PFSK-1 (cell line): ENCODE measurements around the gene MIAT.

Source experiments
- FOXP2 ChIP-seq: optimal IDR thresholded peaks from 2 replicates; pipeline ENCODE3; 2011; ENCODE audit warnings: borderline replicate concordance, control low read depth, inconsistent platforms; ENCODE audit not compliant: insufficient read depth; ENCODE audit errors: extremely low read length, extremely low read depth
- POLR2AphosphoS5 ChIP-seq: IDR thresholded peaks from 2 replicates; pipeline ENCODE4 v1.6.1; 2012; ENCODE audit warnings: low read depth, mild to moderate bottlenecking, control low read depth, low read length, moderate library complexity
- REST ChIP-seq, 2 experiments: IDR thresholded peaks; 2 replicates each; pipeline versions ENCODE4 v1.6.1 to v1.8.0; 2011 to 2012; ENCODE audit warnings: low read depth in 2 of 2, low read length in 2 of 2, control low read depth in 1 of 2, inconsistent platforms in 1 of 2, mild to moderate bottlenecking in 1 of 2, moderate library complexity in 1 of 2; ENCODE audit not compliant: insufficient read depth in 1 of 2
- SIN3A ChIP-seq: IDR thresholded peaks from 2 replicates; pipeline ENCODE4 v1.6.1; 2012; ENCODE audit warnings: mild to moderate bottlenecking, low read length, moderate library complexity, borderline replicate concordance; ENCODE audit not compliant: insufficient read depth
- TAF1 ChIP-seq: IDR thresholded peaks from 2 replicates; pipeline ENCODE4 v1.6.1; 2012; ENCODE audit warnings: low read length, control low read depth, borderline replicate concordance; ENCODE audit not compliant: insufficient read depth

Gene MIAT

GRCh38 chr22:26702906-26703830 lies 45.8 kb downstream of the MIAT start:
- TF ChIP-seq TAF1 (no peak), POLR2AphosphoS5 (no peak), REST (IDR thresholded peaks at IDR 0.05; ENCODE audit: insufficient read depth in 1 of 2, low read depth in 2 of 2, low read length in 2 of 2) (no peak), SIN3A (no peak), FOXP2 (no peak)

GRCh38 chr22:26707090-26707489 lies 49.7 kb downstream of the MIAT start:
- TF ChIP-seq SIN3A (no peak), POLR2AphosphoS5 (no peak), REST (IDR thresholded peaks at IDR 0.05; ENCODE audit: insufficient read depth in 1 of 2, low read depth in 2 of 2, low read length in 2 of 2) (no peak), FOXP2 (no peak), TAF1 (no peak)

DNA sequence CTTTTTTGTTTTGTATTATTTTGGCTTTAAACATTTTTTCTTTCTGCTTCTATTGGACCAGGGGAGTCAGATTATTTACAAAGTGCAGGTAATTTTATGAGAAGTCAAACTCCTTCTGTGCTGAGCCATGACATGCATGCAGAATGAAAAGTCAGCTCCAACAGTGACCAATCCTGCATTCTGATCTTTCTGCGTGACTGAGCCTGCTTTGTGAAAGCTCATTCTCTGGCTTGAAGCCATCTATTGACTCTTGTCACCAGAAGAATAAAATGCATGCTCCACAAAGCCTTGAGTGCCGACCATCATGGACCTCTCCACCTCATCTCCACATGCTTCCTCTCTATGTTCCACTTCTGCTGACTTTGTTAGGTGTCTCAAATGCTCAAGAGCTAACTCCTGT lies 50.2 kb downstream of the MIAT start:
- TF ChIP-seq POLR2AphosphoS5 (no peak), SIN3A (no peak), REST (IDR thresholded peaks at IDR 0.05; ENCODE audit: insufficient read depth in 1 of 2, low read depth in 2 of 2, low read length in 2 of 2) (no peak), FOXP2 (no peak)

DNA sequence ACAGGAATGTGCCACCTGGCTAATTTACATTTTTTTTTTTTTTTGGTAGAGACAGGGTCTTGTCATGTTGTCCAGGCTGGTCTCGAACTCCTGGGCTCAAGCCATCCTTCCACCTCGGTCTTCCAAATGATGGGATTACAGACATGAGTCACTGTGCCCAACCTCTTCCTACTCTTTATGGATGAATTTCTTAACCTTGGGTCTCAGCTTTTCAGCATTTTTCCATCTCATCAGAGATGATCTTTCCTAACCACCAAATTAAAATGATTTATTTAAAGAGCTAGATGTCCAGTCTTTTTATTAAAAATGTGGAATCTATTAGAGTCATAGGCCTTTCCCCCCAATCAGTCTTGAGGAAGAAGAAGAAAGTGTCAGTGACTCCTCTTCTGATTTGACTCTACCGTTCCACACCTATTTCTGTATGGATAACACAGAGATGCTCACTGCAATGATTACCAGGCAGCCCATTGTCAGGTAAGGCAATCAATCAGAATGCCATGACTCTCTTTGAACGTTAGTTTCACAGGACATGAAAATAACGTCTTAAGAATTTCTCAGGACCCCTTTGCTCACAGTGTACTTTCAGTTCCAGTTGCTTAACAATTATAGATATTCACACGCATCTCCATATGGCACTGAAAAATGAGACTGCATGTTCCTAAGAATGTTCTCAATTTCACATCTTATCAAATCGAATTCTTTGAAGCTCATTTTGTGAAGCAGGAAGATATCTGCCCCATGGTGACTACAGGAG lies 51.0 kb downstream of the MIAT start:
- no peak for TF ChIP-seq REST (IDR thresholded peaks at IDR 0.05; ENCODE audit: insufficient read depth in 1 of 2, low read depth in 2 of 2, low read length in 2 of 2)
- no peak for TF ChIP-seq SIN3A
- TF ChIP-seq TAF1, result no peak
- TF ChIP-seq FOXP2, result no peak
- no peak for TF ChIP-seq POLR2AphosphoS5
